ENCODE results near the gene UTP14A.
A peak's percentile ranks its signal among the peaks of the same experiment; 100 is the strongest.
"Not testable (repeated sequence)": the region's sequence is repeated elsewhere in the genome, so short reads cannot be mapped to it uniquely, and the experiment has no call there.

Gene UTP14A

GRCh38 chrX:129905787-129906580 is at the start of gene UTP14A:
Gene UTP14A (plus strand): TSS chrX:129906164. CDS start chrX:129906211, 47 bp downstream.
- DNase-seq (ENCODE audit: low read depth, low spot score): peak; percentile 52

GRCh38 chrX:129859134-129859533 is 46.8 kb upstream of the UTP14A start:
- not testable (repeated sequence) for DNase-seq (ENCODE audit: low read depth, low spot score)

GRCh38 chrX:129866321-129866720 is 39.6 kb upstream of the UTP14A start:
- DNase-seq (ENCODE audit: low read depth, low spot score): not testable (repeated sequence)

GRCh38 chrX:129872524-129872923 is 33.4 kb upstream of the UTP14A start:
- DNase-seq (ENCODE audit: low read depth, low spot score): no peak

- no peak for DNase-seq (ENCODE audit: low read depth, low spot score)
Measured at GRCh38 chrX:129875669-129876068, 30.3 kb upstream of the UTP14A start.

- DNase-seq (ENCODE audit: low read depth, low spot score): no peak
Measured at GRCh38 chrX:129876771-129877305, 29.1 kb upstream of the UTP14A start.

- no peak for DNase-seq (ENCODE audit: low read depth, low spot score)
Measured at GRCh38 chrX:129877401-129877800, 28.6 kb upstream of the UTP14A start.

- no peak for DNase-seq (ENCODE audit: low read depth, low spot score)
Measured at GRCh38 chrX:129900054-129900453, 5.9 kb upstream of the UTP14A start.

GRCh38 chrX:129908636-129909035 is 2.7 kb downstream of the UTP14A start:
- DNase-seq (ENCODE audit: low read depth, low spot score): no peak

- peak; percentile 29 for DNase-seq (ENCODE audit: low read depth, low spot score)
Measured at GRCh38 chrX:129925305-129926092, 19.5 kb downstream of the UTP14A start.

- DNase-seq (ENCODE audit: low read depth, low spot score): no peak
Measured at GRCh38 chrX:129930941-129931410, 25.0 kb downstream of the UTP14A start.

- DNase-seq (ENCODE audit: low read depth, low spot score): peak; percentile 59
Measured at GRCh38 chrX:129931411-129932015, 25.5 kb downstream of the UTP14A start.

- DNase-seq (ENCODE audit: low read depth, low spot score): peak; percentile 40
Measured at GRCh38 chrX:129932016-129932820, 26.3 kb downstream of the UTP14A start.

GRCh38 chrX:129932821-129933321 is 26.9 kb downstream of the UTP14A start:
- no peak for DNase-seq (ENCODE audit: low read depth, low spot score)

GRCh38 chrX:129933700-129934099 is 27.7 kb downstream of the UTP14A start:
- DNase-seq (ENCODE audit: low read depth, low spot score): no peak

GRCh38 chrX:129934461-129934860 is 28.5 kb downstream of the UTP14A start:
- DNase-seq (ENCODE audit: low read depth, low spot score): no peak

- no peak for DNase-seq (ENCODE audit: low read depth, low spot score)
Measured at GRCh38 chrX:129934952-129935351, 29.0 kb downstream of the UTP14A start.

GRCh38 chrX:129938081-129938480 is 32.1 kb downstream of the UTP14A start:
- no peak for DNase-seq (ENCODE audit: low read depth, low spot score)

- DNase-seq (ENCODE audit: low read depth, low spot score): no peak
Measured at GRCh38 chrX:129939986-129940385, 34.0 kb downstream of the UTP14A start.

- no peak for DNase-seq (ENCODE audit: low read depth, low spot score)
Measured at GRCh38 chrX:129940721-129941120, 34.8 kb downstream of the UTP14A start.

GRCh38 chrX:129945131-129945530 is 39.2 kb downstream of the UTP14A start:
- DNase-seq (ENCODE audit: low read depth, low spot score): no peak
